Gastroesophageal sphincter (tissue), 3 donors: ENCODE results near the gene PRRC2A.

ENCODE experiments used
- POLR2A ChIP-seq, 2 donors: fragments of 450-650 bp; IDR thresholded peaks; one replicate each; pipeline ENCODE4 v1.6.1; 2017; ENCODE audit warnings: antibody characterized with exemption in 2 of 2, mild to moderate bottlenecking in 2 of 2, moderate library complexity in 1 of 2
- TF ChIP-seq, protein P1 (sequence below), 4 experiments: fragments of 200-600 bp in 2 of 4; fragments of 450-650 bp in 2 of 4; sonication (generic) in 1 of 4; IDR thresholded peaks; one replicate each; pipeline ENCODE4 v1.5.1; 2017 to 2019; ENCODE audit warnings: antibody characterized with exemption in 4 of 4, mild to moderate bottlenecking in 2 of 4, moderate library complexity in 2 of 4

- no peak for TF ChIP-seq POLR2A (IDR thresholded peaks at IDR 0.05)
- TF ChIP-seq, protein P1, sequence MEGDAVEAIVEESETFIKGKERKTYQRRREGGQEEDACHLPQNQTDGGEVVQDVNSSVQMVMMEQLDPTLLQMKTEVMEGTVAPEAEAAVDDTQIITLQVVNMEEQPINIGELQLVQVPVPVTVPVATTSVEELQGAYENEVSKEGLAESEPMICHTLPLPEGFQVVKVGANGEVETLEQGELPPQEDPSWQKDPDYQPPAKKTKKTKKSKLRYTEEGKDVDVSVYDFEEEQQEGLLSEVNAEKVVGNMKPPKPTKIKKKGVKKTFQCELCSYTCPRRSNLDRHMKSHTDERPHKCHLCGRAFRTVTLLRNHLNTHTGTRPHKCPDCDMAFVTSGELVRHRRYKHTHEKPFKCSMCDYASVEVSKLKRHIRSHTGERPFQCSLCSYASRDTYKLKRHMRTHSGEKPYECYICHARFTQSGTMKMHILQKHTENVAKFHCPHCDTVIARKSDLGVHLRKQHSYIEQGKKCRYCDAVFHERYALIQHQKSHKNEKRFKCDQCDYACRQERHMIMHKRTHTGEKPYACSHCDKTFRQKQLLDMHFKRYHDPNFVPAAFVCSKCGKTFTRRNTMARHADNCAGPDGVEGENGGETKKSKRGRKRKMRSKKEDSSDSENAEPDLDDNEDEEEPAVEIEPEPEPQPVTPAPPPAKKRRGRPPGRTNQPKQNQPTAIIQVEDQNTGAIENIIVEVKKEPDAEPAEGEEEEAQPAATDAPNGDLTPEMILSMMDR (IDR thresholded peaks at IDR 0.05): no peak
Measured at GRCh38 chr6:31572041-31572911, 48.2 kb upstream of the PRRC2A start, which contains the start of gene LTA.
